ENCODE measurements around the gene RHCE.
"Not testable (repeated sequence)": the region's sequence is repeated elsewhere in the genome, so short reads cannot be mapped to it uniquely, and the experiment has no call there.

RHCE gene

DNA sequence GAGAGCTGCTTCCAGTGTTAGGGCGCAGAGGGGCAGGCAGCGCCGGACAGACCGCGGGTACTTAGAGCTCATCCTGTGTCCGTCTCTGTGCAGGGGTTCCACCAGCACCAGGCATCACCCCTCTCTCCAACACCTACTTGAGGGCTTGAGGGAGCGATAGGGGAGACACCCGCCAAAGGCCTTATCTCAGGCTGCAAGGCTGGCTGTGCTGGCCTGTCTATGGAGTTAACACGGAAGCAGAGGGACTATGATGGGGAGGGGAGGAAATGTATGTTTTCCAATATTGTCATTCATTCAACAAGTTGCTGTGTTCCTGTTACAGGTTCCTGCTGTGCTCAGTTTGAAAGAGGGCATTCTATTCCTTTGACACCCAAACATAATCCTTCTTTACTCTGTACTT, at the start of gene RHCE:
Gene RHCE, minus strand, starts transcription at position 111 of the 400 bp plus-strand sequence. Its CDS starts 39 bp downstream, at position 72.
- DNase-seq: not testable (repeated sequence)

DNA sequence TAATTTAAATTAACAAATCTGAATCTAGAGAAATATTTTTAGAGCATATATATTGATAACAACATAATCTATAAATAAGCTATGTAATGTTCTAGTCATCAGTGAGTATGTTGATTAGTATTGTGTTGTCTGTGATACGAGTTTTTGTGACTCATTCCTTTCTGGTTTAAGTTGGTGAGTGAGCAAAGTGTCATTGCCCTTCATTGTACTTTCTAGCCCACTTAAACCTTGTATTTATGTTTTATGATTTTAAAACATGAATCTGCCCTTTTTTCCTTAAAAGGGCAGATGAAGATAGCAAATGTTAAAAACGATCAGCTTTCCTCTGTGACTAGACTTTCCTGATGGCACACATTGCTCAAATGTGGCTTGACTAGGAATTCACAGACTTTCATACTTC, 48.6 kb upstream of the RHCE start:
- DNase-seq: no peak

DNA sequence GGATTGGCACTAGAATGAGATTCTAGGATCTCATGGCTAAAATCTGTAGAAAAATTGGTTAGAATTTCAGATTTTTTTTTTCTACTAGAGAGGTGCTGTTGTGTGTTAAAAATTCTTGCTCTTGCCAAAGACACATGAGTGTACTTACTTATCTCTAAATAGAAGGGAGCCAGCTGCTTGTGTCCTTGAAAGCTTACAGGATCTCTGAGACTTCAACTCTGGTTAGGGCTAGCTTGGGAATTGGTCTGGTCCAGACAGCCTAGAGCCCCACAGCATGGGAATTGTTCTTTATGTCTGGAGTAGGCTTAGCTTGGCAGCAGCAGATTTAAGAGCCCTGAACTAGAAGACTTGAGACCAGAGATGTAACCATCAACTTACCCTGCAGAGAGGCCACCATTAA, 47.4 kb upstream of the RHCE start:
- DNase-seq: no peak

DNA sequence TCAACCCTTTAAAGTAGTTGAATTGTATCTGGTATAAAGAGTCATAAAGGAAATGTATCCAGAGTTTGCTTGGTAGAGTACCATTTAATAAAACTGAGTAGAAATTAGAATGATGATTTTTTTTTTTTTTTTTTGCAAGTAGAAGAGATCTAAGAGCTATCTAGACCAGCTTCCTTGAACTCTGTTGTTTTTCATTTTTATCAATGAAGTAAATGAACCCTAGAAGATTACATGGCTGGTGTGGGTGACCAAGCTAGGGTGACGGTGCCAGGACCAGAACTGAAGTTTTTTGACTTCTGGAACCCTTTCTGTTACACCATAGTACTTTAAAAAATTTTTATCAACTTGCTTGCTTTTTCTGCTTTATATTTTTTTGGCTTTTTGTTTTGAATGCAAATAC, 47.0 kb upstream of the RHCE start:
- DNase-seq: no peak

DNA sequence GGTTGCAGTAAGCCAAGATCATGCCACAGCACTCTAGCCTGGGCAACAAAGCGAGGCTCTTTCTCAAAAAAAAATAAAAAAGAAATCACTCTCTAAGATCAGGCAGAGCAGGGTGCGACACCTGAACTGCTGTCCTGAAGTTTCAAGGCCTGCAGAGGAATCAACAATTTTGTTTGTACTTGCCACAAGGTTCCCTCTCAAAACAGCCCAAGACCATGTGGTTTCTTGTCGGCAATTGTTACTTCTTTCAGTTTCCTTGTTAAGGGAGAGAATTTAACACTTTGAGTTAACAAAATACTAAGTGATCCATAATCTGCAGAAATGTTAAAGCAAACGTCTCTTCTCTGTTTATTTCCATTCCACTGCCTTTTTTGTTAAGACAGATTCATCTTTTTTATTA, 46.6 kb upstream of the RHCE start:
- DNase-seq: no peak

DNA sequence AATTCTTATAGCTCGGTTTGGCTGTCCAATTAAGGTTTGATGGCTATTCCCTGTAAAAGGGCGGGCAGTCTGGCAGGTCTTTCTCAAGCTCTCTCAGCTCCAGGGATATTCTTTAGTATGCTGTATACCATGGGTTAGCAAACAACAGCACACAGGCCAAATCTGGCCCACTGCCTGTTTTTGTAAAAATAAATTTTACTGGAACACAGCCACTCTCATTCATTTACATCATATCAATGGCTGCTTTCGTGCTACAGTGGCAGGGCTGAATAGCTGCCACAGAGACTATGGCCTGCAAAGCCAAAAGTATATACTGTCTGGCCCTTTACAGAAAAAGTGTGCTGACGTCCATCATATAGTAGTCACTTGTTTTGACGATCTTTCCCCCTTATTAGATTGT, 42.1 kb upstream of the RHCE start:
- DNase-seq: no peak

DNA sequence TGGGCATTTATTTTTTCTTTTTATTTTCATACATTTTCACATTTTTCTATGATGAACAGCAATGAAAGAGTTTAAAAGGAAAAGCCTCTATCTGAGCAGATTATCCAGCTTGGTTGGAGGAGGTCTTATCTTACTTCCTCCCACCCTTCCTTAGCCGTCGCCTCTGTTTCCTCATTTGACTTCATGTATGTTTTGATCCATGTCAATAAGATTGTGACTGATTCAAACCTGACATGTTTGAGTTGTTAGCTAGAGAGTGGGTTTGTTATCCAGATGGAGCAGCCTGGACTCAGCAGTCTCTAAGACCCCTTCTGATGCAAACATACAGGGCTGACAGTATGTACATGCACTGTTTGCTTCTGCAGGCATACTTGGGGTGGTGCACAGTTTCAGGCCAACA, 41.2 kb upstream of the RHCE start:
- DNase-seq: no peak

DNA sequence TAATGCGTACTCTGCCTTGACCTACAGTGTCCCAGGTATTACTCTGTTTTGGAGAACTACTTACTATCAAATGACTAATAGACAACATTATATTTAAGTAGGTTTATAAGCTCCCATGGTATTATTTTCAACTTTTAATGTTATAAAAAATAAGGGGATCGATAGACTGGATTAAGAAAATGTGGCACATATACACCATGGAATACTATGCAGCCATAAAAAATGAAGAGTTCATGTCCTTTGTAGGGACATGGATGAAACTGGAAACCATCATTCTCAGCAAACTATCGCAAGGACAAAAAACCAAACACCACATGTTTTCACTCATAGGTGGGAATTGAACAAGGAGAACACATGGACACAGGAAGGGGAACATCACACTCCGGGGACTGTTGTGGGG, 40.2 kb upstream of the RHCE start:
- not testable (repeated sequence) for DNase-seq

DNA sequence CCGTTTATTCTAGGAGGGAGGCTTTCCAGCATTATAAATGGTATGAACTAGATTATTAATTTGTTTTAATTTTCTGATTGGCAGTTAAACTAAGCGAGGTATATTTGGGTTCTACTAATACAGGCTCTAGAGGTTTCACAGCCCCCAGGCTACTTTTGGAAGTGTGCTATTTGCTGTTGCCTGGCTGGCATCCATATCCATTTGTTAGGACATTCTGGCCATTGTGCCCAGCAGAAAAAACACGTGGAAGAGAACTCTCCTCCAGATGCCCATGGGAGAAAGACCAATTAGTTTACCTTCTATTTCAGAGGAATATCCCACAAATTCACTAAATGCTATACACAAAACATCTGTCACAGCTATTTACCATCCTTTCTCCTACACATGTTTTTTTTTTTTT, 39.4 kb upstream of the RHCE start:
- DNase-seq: no peak

DNA sequence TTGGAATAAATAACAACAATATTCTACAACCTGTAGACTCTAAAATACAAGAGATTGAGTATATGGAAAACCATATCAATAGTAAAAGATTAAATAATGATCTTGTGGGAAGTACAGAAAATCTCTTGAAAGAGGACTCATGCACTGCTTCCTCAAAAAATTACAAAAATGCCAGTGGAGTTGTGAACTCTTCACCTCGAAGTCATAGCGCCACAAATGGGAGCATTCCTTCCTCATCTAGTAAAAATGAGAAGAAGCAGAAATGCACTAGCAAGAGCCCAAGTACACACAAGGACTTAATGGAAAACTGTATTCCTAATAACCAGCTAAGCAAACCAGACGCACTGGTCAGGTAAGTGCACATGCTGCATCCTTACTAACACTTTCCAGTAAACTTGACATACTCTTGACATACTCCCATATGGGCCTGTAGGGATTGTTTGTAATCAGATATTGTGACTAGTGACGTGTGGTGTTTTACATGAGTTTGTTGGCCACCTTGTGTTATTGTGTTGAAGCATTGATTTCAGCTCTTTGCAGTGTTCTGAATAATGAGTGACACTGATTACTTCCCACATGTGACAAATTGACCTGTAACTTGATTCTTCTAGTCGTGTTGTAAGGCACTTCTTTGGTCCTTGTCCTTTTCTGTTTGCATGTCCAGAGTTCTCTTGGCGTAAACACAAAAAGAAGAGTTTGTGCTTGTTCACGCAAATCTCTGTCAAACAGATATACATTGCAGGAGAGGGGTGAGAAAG, 38.1 kb upstream of the RHCE start:
- no peak for DNase-seq

DNA sequence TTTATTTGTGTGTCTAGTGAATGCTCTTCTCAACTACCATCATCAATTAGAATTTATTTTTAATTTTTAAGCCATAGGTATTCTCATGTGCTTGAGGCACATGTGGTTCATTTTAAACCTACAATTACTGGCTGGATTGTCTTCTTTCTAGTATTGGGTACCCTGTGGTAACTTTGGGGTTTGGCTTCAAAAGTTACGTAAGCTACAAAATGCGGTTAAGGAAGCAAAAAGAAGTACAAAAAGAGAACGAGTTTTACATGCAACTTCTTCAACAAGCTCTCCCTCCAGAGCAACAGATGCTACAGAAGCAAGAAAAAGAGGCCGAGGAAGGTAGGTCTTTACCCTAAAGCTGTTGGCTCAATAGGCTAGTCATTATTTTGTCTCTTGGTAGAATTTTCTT, 35.9 kb upstream of the RHCE start:
- no peak for DNase-seq

DNA sequence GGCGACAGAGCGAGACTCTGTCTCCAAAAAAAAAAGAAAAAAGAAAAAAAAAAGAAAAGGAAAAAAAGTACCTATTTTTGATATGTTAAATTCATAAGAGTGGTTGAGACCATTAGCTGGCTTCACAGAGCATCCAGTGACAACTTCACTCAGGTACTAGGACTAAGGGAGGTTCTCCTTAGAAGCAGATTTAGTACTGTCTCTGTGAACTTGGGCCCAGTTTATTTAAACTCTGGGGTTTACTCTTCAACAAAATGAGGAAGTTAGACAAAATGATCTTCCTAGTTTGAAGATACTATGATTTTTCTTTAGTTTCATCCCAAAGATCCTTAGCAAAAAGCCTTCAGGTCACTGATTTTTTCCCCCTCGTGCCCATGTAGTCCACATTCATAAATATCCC, 31.3 kb upstream of the RHCE start:
- DNase-seq: no peak

DNA sequence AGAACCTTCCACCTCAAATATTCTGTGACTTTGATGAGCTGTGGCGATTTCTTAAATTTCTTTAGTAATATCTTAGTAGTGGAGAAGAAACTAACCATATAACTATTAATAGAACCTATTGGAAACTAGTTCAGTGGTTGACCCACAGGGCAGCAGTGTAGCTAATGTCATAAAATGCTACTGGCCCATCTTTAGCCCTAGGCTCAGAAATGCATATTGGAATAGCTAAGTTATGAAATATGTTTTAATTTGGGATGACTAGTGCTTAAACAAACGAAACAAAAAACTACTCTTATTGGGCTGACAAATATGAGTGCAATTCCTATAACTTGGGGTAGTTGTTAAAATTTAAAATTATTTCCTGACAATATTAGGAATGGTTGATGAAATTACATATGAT, 30.3 kb upstream of the RHCE start:
- DNase-seq: no peak

DNA sequence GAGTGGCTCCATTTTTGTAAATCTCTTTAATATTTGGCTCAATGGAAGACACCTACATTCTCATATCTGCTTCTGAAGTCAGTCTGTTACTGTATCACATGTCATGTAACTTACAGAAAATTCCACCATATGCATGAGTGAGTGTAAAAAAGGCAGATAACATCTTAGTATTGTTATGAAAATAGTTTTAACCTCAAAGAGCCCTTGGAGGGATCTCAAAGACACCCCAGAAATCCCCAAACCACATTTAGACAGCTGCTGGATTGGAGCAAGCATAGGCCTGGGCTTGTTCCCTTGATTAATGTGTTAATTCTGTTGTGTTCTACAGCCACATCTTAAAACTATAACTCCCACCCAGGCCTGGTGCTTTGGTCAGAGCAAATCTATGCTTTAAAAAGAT, 26.9 kb upstream of the RHCE start:
- DNase-seq: no peak

DNA sequence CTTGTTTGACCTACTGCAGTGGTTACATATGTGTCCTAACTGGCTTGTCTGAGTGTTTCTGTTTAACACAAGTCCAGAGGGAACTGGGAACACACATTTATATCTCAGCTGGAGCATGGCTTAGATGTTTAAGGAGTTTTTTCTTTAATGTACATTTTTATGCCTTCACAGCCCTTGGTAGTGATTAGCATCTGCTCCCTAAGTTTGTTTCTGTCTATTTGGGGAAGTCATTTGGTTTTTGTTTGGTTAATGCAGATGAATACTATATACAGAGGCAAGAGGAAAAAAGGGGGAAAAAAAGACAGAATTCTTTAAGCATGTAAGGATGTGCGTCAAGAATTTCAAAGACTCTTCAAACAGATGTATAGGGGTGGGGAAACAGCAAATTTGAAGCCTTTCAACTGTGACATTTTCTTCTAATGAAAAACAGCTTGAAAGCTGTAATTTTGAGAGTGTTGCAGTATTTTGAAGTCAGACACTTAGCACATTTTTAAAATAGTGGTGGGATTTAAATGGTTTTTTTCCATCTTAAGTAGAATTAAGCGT, 25.4 kb upstream of the RHCE start:
- no peak for DNase-seq

DNA sequence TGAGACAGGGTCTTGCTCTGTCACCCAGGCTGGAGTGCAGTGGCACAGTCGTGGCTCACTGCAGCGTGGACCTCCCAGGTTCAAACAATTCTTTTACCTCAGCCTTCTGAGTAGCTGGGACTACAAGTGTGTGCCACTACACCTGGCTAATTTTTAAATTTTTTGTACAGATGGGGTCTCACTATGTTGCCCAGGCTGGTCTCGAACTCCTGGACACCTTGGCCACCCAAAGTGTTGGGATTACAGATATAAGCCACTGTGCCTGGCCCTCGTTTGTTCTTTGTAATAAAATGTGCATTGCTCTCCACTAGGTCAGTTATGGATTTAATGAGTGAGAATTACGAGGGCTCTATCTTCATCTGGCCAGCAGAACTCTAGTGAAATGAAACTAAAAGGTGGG, 24.0 kb upstream of the RHCE start:
- DNase-seq: not testable (repeated sequence)

DNA sequence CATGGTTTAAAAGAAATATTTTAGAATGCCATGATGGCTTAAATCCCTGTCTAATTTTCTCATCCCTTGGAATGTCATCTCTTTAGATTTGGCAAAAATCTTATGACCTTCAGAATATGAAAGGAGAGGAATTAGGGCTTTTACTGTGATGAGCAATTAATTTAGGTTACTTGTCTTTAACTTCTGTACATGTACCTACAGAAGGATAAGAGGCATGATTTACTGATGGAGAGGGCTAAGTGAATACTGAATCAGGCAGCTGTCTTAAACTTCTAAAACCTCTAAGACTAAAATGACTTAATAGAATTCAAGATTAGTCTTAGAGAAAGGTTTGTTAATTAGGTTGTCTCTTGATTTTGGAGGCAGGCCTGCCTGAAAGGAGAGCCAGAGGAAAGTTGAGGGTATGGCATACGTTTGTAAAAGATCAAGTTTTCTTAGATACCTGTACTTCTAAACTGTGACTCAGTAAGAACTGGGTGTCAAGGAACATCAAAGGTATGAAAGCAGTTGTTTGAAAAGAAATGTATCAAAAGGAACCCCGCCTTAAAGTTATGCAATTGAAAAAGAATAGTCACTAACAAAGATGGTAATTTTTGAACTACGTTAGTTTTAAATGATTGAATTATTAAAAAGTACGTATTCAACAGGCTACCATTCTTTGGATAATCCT, 22.5 kb upstream of the RHCE start:
- no peak for DNase-seq

DNA sequence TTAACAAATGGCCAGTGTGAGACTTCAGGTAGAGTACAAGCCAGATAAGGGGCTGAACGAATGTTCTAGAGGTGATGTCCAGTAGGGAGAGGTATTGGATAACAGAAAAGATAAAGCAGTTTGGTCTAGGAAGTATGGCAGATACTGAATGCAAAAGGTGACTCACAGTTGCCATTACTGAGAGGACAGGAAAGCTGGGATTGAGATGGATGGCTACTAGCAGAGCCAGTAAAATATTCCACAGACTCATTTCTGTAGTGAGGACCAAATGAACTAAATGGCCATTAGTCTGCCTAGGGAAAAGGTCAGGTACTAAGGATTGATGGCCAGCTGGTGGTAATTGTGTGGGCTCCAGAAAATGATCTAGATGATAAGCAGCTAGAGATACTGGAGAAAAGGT, 21.6 kb upstream of the RHCE start:
- DNase-seq: no peak

DNA sequence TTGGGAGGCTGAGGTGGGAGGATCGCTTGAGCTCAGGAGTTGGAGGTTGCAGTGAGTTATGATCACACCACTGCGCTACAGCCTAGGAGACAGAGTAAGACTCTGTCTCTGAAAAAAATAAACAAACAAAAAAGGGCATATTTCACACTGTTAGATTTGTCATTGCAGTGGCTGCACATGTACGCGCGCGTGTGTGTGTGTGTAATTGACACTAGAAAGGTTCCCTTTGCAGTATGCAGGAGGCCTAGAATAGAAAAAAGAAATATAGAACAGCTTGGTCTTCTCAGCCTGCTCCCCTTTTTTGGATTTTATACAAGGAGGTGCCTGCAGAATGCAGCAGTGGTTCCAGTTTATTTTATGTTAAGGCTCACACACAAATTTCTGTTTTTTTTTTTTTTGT, 18.7 kb upstream of the RHCE start:
- no peak for DNase-seq

DNA sequence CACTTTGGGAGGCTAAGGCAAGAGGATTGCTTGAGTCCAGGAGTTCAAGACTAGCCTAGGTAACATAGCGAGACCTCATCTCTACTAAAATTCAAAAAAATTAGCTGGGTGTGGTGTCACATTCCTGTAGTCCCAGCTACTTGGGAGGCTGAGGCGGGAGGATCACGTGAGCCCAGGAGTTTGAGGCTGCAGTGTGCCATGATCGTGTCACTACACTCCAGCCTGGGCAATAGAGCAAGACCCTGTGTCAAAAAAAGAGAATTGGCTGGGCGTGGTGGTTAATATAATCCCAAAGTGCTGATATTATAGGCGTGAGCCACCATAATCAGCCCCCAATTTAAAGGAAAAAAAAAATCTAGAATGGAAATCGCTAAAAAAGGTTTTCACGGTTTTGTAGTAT, 17.0 kb upstream of the RHCE start:
- no peak for DNase-seq

DNA sequence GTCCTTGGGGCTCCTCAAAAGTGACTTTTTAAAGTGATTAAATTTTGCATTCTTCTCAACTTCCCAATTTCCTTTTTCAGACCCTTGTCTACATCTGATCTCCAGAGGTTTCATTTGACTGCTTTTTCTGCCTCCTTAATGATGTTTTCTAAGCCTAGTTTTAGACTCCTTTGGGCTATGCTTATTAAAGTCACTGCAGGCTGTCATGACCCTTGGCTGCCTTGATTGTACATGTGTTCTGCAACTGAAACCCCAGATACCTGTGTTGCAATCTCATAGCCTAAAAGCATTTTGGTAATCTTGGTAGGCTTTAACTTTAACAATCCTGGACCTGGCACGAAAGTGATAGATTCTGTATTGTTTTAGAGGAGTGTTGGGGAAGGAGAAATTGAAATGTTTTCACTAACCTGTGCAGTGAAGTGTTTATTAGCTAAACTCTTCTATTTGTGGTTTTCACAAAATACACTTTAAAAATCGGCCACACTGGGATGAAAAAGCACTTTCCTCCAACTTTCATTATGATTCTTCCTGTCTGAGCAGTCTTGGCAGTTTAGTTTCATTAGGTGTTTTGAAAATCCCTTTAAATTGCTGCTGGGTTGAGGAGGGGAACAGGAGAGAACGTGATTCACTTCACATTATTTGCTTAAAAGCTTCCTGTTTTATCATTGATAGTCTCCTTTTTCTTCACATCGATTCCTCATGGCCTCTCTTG, 14.9 kb upstream of the RHCE start:
- no peak for DNase-seq

DNA sequence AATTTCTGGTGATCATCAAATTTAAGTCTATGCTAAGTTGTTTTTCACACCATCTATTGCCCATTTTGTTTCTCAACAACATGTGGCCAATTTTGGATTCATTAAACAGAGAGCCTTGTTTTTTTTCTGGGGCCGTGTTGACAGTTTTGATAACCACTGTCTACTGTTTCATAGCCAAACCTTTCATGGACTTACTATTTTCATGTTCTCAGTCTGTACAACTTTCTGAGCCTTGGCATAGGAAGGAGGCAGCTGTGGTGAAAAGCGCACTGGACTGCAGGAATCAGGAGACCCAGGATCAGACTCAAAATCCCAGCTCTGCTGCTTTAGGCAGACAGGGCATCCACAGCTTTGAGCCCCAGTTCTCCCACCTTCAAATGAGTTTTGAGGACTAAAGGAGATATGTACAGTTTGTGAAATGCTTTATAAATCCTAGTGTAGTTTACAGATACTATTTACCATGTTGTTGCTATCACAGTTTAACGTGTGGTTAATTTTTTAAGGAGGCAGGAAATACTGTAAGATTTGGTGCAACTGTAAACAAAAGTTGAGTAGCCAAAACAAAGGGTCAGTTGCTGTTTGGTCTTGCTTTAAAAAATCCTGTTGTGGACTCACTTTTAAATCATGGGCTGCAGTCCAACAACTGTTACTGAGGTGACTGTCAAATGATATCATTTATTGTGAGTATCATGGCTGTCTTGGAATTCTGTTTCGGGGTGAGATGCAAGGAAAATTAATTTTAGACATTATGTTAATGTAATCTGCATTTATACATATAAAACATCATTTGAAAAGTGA, 13.0 kb upstream of the RHCE start:
- no peak for DNase-seq

DNA sequence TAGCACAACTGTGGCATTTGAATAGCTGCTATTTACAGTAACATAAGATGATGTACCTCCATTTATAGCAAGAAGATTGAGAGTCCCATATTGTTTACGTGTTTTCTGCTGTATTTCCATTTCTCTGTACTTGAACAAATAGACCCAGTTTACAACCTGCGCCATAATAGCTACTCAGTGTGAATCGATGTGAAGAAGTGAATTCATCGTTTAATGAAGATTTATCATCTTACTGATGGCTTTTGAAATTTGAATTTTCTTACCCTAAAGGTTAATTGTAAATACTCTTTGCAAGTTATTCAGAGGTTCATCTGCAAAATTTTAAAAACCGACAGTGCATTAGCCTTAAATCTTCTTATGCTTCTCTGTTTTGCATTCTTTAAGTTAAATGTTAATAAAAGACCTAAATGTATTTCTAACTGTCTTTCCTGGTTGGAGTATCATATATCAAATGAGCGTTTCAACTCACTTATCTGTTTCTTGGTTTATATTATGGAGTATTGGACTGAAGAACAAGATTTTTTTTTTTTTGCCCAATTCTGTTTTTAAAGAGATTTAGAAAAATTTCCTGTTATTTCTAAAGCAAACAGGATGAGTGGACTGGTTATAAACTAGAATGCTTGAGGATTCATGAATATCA, 12.2 kb upstream of the RHCE start:
- no peak for DNase-seq
